HepG2 (cell line): ENCODE measurements around the gene PPP6R2. TPM values are rescaled to one million over a fixed set of nuclear protein-coding genes. Genes with fewer than 3 reads are reported as not detected.

ENCODE experiments used
- ADNP ChIP-seq: sonication (generic); formaldehyde crosslinking; IDR thresholded peaks from 2 replicates; pipeline ENCODE4 v1.4.0; 2020; ENCODE audit warnings: missing genetic modification reagents
- AGO2 ChIP-seq: fragments of 200-400 bp; formaldehyde crosslinking; optimal IDR thresholded peaks from 2 replicates; pipeline ENCODE3; 2017; ENCODE audit warnings: mild to moderate bottlenecking, low read depth, low read length, moderate library complexity
- CAMTA2 ChIP-seq: sonication (generic); formaldehyde crosslinking; IDR thresholded peaks from 2 replicates; pipeline ENCODE4 v1.4.0; 2020; ENCODE audit warnings: mild to moderate bottlenecking, missing genetic modification reagents, borderline replicate concordance
- DR1 ChIP-seq: sonication (generic); formaldehyde crosslinking; IDR thresholded peaks from 2 replicates; pipeline ENCODE4 v1.8.0; 2021; ENCODE audit warnings: mild to moderate bottlenecking, missing genetic modification reagents, inconsistent platforms
- HOMEZ ChIP-seq: IDR thresholded peaks from 2 replicates; pipeline ENCODE4 v1.6.1; 2016; ENCODE audit warnings: low read depth
- KDM1A ChIP-seq: IDR thresholded peaks from 2 replicates; pipeline ENCODE4 v1.6.1; 2016; ENCODE audit warnings: missing compliant biosample characterization
- MAF1 ChIP-seq: sonication (generic); formaldehyde crosslinking; IDR thresholded peaks from 2 replicates; pipeline ENCODE4 v1.5.0; 2020; ENCODE audit warnings: missing genetic modification reagents, borderline replicate concordance
- MXD1 ChIP-seq: sonication (generic); formaldehyde crosslinking; IDR thresholded peaks from 2 replicates; pipeline ENCODE4 v1.4.0; 2020; ENCODE audit warnings: mild to moderate bottlenecking, missing genetic modification reagents
- NR2F6 ChIP-seq, 2 experiments: IDR thresholded peaks; 2 replicates each; pipeline ENCODE4 v1.6.1; 2016; ENCODE audit warnings: antibody characterized with exemption in 1 of 2, mild to moderate bottlenecking in 1 of 2
- PRPF4 ChIP-seq: fragments of 200-400 bp; formaldehyde crosslinking; IDR thresholded peaks from 2 replicates; pipeline ENCODE4 v1.6.1; 2016; ENCODE audit warnings: low read length, low read depth; ENCODE audit not compliant: poor library complexity, severe bottlenecking
- RBFOX2 ChIP-seq: fragments of 200-400 bp; formaldehyde crosslinking; IDR thresholded peaks from 2 replicates; pipeline ENCODE4 v1.6.1; 2017; ENCODE audit warnings: low read depth, mild to moderate bottlenecking, low read length
- ZBTB3 ChIP-seq: sonication (generic); formaldehyde crosslinking; IDR thresholded peaks from 2 replicates; pipeline ENCODE4 v1.4.0; 2020; ENCODE audit warnings: low read depth, mild to moderate bottlenecking, moderate library complexity, missing genetic modification reagents, borderline replicate concordance
- ZBTB8A ChIP-seq: sonication (generic); formaldehyde crosslinking; IDR thresholded peaks from 2 replicates; pipeline ENCODE4 v1.4.0; 2020; ENCODE audit warnings: mild to moderate bottlenecking, low read depth, missing genetic modification reagents, borderline replicate concordance
- ZNF629 ChIP-seq: sonication (generic); formaldehyde crosslinking; conservative IDR thresholded peaks from 2 replicates; pipeline ENCODE4 v1.5.0; 2020; ENCODE audit warnings: missing genetic modification reagents
- ZNF687 ChIP-seq: sonication (generic); formaldehyde crosslinking; IDR thresholded peaks from 2 replicates; pipeline ENCODE4 v1.5.1; 2020; ENCODE audit warnings: mild to moderate bottlenecking, missing genetic modification reagents, moderate library complexity
- ZNF883 ChIP-seq: sonication (generic); formaldehyde crosslinking; IDR thresholded peaks from 2 replicates; pipeline ENCODE4 v1.5.1; 2020; ENCODE audit warnings: mild to moderate bottlenecking, missing genetic modification reagents; ENCODE audit errors: not compliant biosample characterization
- polyA plus RNA-seq, 8 experiments: library from polyadenylated mRNA; depleted of rRNA in 3 of 8; stranded (reverse) in 7 of 8; unstranded in 1 of 8; fragments of >200 nt; fragmentation: Illumina TruSeq in 4 of 8; extraction: Trizol in 4 of 8; gene quantifications; 2 replicates each; pipeline versions ENCODE4 v1.2.1 to v1.2.3, GENCODE V29; 2011 to 2016; ENCODE audit warnings: low read depth in 4 of 8, missing spikeins in 1 of 8, mixed read lengths in 1 of 8; ENCODE audit not compliant: insufficient read depth in 1 of 8
- total RNA-seq, 5 experiments: library from RNA; depleted of rRNA; stranded (reverse); fragments of >200 nt; fragmentation: Illumina TruSeq; extraction: Trizol; gene quantifications; 2 replicates each; pipeline ENCODE4 v1.2.3, GENCODE V29; 2016; ENCODE audit warnings: low read depth in 1 of 5
- TF ChIP-seq, protein P1 (sequence below): sonication (generic); formaldehyde crosslinking; IDR thresholded peaks from 2 replicates; pipeline ENCODE4 v1.5.0; 2020; ENCODE audit warnings: missing genetic modification reagents, mild to moderate bottlenecking, borderline replicate concordance

Gene PPP6R2
- total and polyA plus RNA-seq, 2 of the 13 experiments (the other 11 are each of a cell fraction or from before 2014, with no cell fraction given), result 55.0 to 102 TPM

- TF ChIP-seq HOMEZ (CRISPR knock-in tag), result no peak
- no peak for TF ChIP-seq ZBTB3 (CRISPR knock-in tag)
- peak; percentile 0 for TF ChIP-seq AGO2
- 0 out of 2 replicates have a peak, but pooled peaks have one; percentile 34 for TF ChIP-seq ADNP
- 0 out of 2 replicates have a peak, but pooled peaks have one; percentile 67 for TF ChIP-seq KDM1A (CRISPR knock-in tag)
- no peak for TF ChIP-seq PRPF4
- TF ChIP-seq CAMTA2 (CRISPR knock-in tag), result 0 out of 2 replicates have a peak, but pooled peaks have one; percentile 25
- TF ChIP-seq MAF1 (CRISPR knock-in tag), result no peak
- no peak for TF ChIP-seq ZBTB8A (CRISPR knock-in tag)
- TF ChIP-seq ZNF883 (CRISPR knock-in tag), result no peak
- TF ChIP-seq ZNF629 (CRISPR knock-in tag), result peak; percentile 97
- TF ChIP-seq DR1 (CRISPR knock-in tag), result no peak
- no peak for TF ChIP-seq NR2F6 (IDR thresholded peaks at IDR 0.05)
- no peak for TF ChIP-seq NR2F6 (CRISPR knock-in tag; IDR thresholded peaks at IDR 0.05)
- peak; percentile 40; the same call in 1 of the 2 replicates for TF ChIP-seq RBFOX2
- TF ChIP-seq, protein P1, sequence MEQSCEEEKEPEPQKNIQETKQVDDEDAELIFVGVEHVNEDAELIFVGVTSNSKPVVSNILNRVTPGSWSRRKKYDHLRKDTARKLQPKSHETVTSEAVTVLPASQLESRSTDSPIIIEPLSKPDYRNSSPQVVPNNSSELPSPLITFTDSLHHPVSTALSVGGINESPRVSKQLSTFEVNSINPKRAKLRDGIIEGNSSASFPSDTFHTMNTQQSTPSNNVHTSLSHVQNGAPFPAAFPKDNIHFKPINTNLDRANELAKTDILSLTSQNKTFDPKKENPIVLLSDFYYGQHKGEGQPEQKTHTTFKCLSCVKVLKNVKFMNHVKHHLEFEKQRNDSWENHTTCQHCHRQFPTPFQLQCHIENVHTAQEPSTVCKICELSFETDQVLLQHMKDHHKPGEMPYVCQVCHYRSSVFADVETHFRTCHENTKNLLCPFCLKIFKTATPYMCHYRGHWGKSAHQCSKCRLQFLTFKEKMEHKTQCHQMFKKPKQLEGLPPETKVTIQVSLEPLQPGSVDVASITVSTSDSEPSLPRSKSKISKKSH (CRISPR knock-in tag), result 0 out of 2 replicates have a peak, but pooled peaks have one; percentile 6
- 0 out of 2 replicates have a peak, but pooled peaks have one; percentile 12 for TF ChIP-seq MXD1 (CRISPR knock-in tag)
- TF ChIP-seq ZNF687 (CRISPR knock-in tag), result 0 out of 2 replicates have a peak, but pooled peaks have one; percentile 0
Observed at GRCh38 chr22:50305393-50305922, 37.7 kb upstream of the PPP6R2 start (continued).
